Esophagus muscularis mucosa (tissue), 4 donors: ENCODE data around the gene PRRX2. TPM values are rescaled to one million over a fixed set of nuclear protein-coding genes. Genes with fewer than 3 reads are reported as not detected.

Source experiments
- DNase-seq: peaks from one replicate; pipeline ENCODE4 v3.0.0-alpha.2; 2017; ENCODE audit errors: extremely low spot score
- H3K27ac ChIP-seq, 4 donors: fragments of 200-600 bp; sonication (generic); replicated peaks in 1 of 4; 1 replicate in 3 of 4; 2 replicates in 1 of 4; pipeline ENCODE4 v1.5.1; 2016 to 2019; ENCODE audit warnings: mild to moderate bottlenecking in 1 of 4
- H3K27me3 ChIP-seq, 4 donors: fragments of 200-600 bp; sonication (generic); one replicate each; pipeline versions ENCODE4 v1.5.1 to v1.6.0; 2016 to 2019
- H3K36me3 ChIP-seq, 4 donors: fragments of 200-600 bp; sonication (generic); one replicate each; pipeline ENCODE4 v1.5.1; 2016 to 2019
- H3K4me1 ChIP-seq, 4 donors: fragments of 200-600 bp; sonication (generic); one replicate each; pipeline ENCODE4 v1.5.1; 2016 to 2019
- H3K4me3 ChIP-seq, 4 donors: fragments of 200-600 bp; sonication (generic); 1 replicate in 2 of 4; 2 replicates in 2 of 4; pipeline ENCODE4 v1.5.1; 2016 to 2019; ENCODE audit warnings: mild to moderate bottlenecking in 4 of 4, moderate library complexity in 1 of 4
- H3K9me3 ChIP-seq, 4 donors: fragments of 200-600 bp; sonication (generic); 1 replicate in 3 of 4; 2 replicates in 1 of 4; pipeline ENCODE4 v1.5.1; 2016 to 2019
- CTCF ChIP-seq, 3 experiments: fragments of 200-600 bp in 2 of 3; fragments of 450-650 bp in 1 of 3; sonication (generic) in 2 of 3; IDR thresholded peaks; one replicate each; pipeline ENCODE4 v1.5.1; 2017 to 2019; ENCODE audit warnings: antibody characterized with exemption in 3 of 3, mild to moderate bottlenecking in 2 of 3, moderate library complexity in 1 of 3
- EP300 ChIP-seq: sonication (generic); formaldehyde crosslinking; IDR thresholded peaks from one replicate; pipeline ENCODE4 v1.6.1; 2017; ENCODE audit warnings: antibody characterized with exemption
- POLR2A ChIP-seq: fragments of 450-650 bp; IDR thresholded peaks from one replicate; pipeline ENCODE4 v1.6.1; 2017; ENCODE audit warnings: antibody characterized with exemption, moderate library complexity, mild to moderate bottlenecking, low read depth
- POLR2AphosphoS5 ChIP-seq, 2 donors: sonication (generic); formaldehyde crosslinking; IDR thresholded peaks; one replicate each; pipeline ENCODE4 v1.6.1; 2017; ENCODE audit warnings: antibody characterized with exemption in 2 of 2
- WGBS: methylation state at CpG from one replicate; pipeline ENCODE4 v1.1.5; 2018; 5-methylcytosine and 5-hydroxymethylcytosine counted together
- intact Hi-C: fragments of 100-400 bp; cut with DNase I; formaldehyde crosslinking; loops from one replicate; pipeline ENCODE4 v1.15.1; 2023
- total RNA-seq, 4 donors: library from RNA; depleted of rRNA; stranded (reverse); fragments of >200 nt; gene quantifications; one replicate each; pipeline versions ENCODE4 v1.1.0 to v1.2.1, GENCODE V29; 2016

The PRRX2 gene
- total RNA-seq, 4 donors from 2014 or later = 1.7 to 13.1 (median 6.2) TPM

- Histone ChIP-seq H3K9me3 (no peaks in the 10 kb centered on the region), H3K36me3 (no peaks in the 10 kb centered on the region), H3K27me3 (peaks cover 0 to 44% (median 0%) of the 10 kb centered on the region in 4 donors), H3K4me1 (peaks cover 17 to 58% (median 48%) of the 10 kb centered on the region in 4 donors), H3K27ac (no peak overlapping the region), H3K4me3 (no peak overlapping the region)
- no peak for DNase-seq
- WGBS = 71% methylated on average over 11 of the region's 11 CpGs
- TF ChIP-seq POLR2A (no peak), POLR2AphosphoS5 (IDR thresholded peaks at IDR 0.05) (no peak), EP300 (no peak), CTCF (IDR thresholded peaks at IDR 0.05) (no peak)
- intact Hi-C loops = no loop called here
These were observed 35.6 kb downstream of the PRRX2 start for GRCh38 chr9:129701054-129701453.

- DNase-seq = no peak
- intact Hi-C loops = no loop called here
- H3K4me3 ChIP-seq = no peak overlapping the region
- H3K4me1 ChIP-seq = peaks cover 17 to 55% (median 44%) of the 10 kb centered on the region in 4 donors
- H3K9me3 ChIP-seq = no peaks in the 10 kb centered on the region
- no peaks in the 10 kb centered on the region for H3K36me3 ChIP-seq
- peaks cover 0 to 40% (median 0%) of the 10 kb centered on the region in 4 donors for H3K27me3 ChIP-seq
- no peak for TF ChIP-seq POLR2AphosphoS5 (IDR thresholded peaks at IDR 0.05)
- TF ChIP-seq CTCF (IDR thresholded peaks at IDR 0.05) = no peak
- 91% methylated on average over 5 of the region's 5 CpGs for WGBS
- peak overlapping the region in 1 of 4 donors; percentile 74 for H3K27ac ChIP-seq
These were observed 36.1 kb downstream of the PRRX2 start for GRCh38 chr9:129701549-129701948.

GRCh38 chr9:129702589-129703520 is 37.4 kb downstream of the PRRX2 start:
- TF ChIP-seq CTCF (IDR thresholded peaks at IDR 0.05) = no peak
- TF ChIP-seq POLR2A = no peak
- TF ChIP-seq EP300 = no peak
- TF ChIP-seq POLR2AphosphoS5 (IDR thresholded peaks at IDR 0.05) = no peak
- Histone ChIP-seq H3K27me3 (peaks cover 0 to 28% (median 0%) of the 10 kb centered on the region in 4 donors), H3K4me3 (peak overlapping the region in 1 of 4 donors; percentile 28), H3K27ac (peak overlapping the region; percentile 74 to 86 (median 76)), H3K4me1 (peaks cover 13 to 42% (median 32%) of the 10 kb centered on the region in 4 donors), H3K9me3 (no peaks in the 10 kb centered on the region), H3K36me3 (no peaks in the 10 kb centered on the region)
- DNase-seq = no peak
- WGBS = 38% methylated on average over 13 of the region's 19 CpGs
- intact Hi-C loops = no loop called here

- intact Hi-C loops = no loop called here
- Histone ChIP-seq H3K36me3 (no peaks in the 10 kb centered on the region), H3K27ac (peak overlapping the region; percentile 74 to 86 (median 76)), H3K4me1 (peaks cover 11 to 34% (median 25%) of the 10 kb centered on the region in 4 donors), H3K27me3 (peaks cover 0 to 19% (median 0%) of the 10 kb centered on the region in 4 donors), H3K9me3 (no peaks in the 10 kb centered on the region), H3K4me3 (peak overlapping the region in 2 of 4 donors; percentile 11 to 28)
- WGBS = 69% methylated on average over 16 of the region's 17 CpGs
- TF ChIP-seq POLR2A = no peak
- TF ChIP-seq POLR2AphosphoS5 (IDR thresholded peaks at IDR 0.05) = peak; percentile 45 to 71
- TF ChIP-seq CTCF (IDR thresholded peaks at IDR 0.05) = no peak
- DNase-seq = no peak
These were observed 38.4 kb downstream of the PRRX2 start for GRCh38 chr9:129703667-129704355.
